Measurements from ENCODE around the gene GMCL1. TPM values are rescaled to one million over a fixed set of nuclear protein-coding genes. Genes with fewer than 3 reads are reported as not detected.

Gene GMCL1, protein sequence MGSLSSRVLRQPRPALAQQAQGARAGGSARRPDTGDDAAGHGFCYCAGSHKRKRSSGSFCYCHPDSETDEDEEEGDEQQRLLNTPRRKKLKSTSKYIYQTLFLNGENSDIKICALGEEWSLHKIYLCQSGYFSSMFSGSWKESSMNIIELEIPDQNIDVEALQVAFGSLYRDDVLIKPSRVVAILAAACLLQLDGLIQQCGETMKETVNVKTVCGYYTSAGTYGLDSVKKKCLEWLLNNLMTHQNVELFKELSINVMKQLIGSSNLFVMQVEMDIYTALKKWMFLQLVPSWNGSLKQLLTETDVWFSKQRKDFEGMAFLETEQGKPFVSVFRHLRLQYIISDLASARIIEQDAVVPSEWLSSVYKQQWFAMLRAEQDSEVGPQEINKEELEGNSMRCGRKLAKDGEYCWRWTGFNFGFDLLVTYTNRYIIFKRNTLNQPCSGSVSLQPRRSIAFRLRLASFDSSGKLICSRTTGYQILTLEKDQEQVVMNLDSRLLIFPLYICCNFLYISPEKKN
- 10 to 100 TPM; 13.6 to 34.0 (median 17.7) TPM for polyA plus RNA-seq
- long read RNA-seq, donor 1: 0 reads
- long read RNA-seq, donor 2, full-length matches to known transcripts: 7 of 7 reads
- long read RNA-seq, donor 2, partial matches to known transcripts: 0 of 7 reads
- long read RNA-seq, donor 2, other reads (novel, unspliced or antisense): 0 of 7 reads
- long read RNA-seq, donor 3, full-length matches to known transcripts: 2 of 12 reads
- long read RNA-seq, donor 3, partial matches to known transcripts: 10 of 12 reads
- long read RNA-seq, donor 3, other reads (novel, unspliced or antisense): 0 of 12 reads
- long read RNA-seq, donor 4: 0 reads
- long read RNA-seq, donor 5, full-length matches to known transcripts: 2 of 2 reads
- long read RNA-seq, donor 5, partial matches to known transcripts: 0 of 2 reads
- long read RNA-seq, donor 5, other reads (novel, unspliced or antisense): 0 of 2 reads
- long read RNA-seq, donor 6, full-length matches to known transcripts: 6 of 6 reads
- long read RNA-seq, donor 6, partial matches to known transcripts: 0 of 6 reads
- long read RNA-seq, donor 6, other reads (novel, unspliced or antisense): 0 of 6 reads
- long read RNA-seq, donor 7: 0 reads
- long read RNA-seq, donor 8: 0 reads
- long read RNA-seq, donor 9, full-length matches to known transcripts: 3 of 3 reads
- long read RNA-seq, donor 9, partial matches to known transcripts: 0 of 3 reads
- long read RNA-seq, donor 9, other reads (novel, unspliced or antisense): 0 of 3 reads
- long read RNA-seq, donor 10, full-length matches to known transcripts: 6 of 6 reads
- long read RNA-seq, donor 10, partial matches to known transcripts: 0 of 6 reads
- long read RNA-seq, donor 10, other reads (novel, unspliced or antisense): 0 of 6 reads

DNA sequence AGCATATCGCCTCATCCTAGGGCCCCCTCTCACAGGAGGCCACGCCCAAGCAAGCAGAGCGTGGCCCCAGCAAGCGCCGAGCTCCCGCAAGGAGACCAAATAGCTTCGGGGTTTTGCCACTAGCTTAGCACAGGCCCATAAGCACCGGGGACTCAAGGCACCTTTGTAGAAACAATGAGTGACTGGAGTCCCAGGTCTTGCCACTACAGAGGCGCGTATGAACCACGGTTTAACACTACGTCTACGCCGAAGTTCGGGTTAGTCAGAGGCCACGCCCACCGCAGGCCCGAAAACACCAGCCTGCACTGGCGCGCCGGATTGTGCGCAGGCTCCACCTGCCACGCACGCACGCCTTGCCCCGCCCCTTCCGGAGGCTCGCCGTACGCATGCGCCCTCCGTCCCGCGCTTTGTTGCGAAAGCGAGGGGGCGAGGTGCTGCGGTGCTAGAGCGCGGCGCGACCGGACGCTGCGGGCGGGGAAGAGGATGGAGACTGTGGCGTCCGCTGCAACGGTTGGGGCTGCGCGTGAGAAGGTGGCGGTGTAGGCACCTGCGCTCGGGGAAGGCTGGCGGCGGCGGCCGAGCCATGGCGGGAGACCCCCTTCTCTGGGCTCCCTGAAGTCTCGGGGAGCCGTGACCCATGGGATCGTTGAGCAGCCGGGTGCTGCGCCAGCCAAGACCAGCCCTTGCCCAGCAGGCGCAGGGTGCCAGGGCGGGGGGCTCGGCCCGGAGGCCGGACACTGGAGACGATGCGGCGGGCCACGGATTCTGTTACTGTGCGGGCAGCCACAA is at the start of gene GMCL1:
Gene GMCL1 (plus strand): TSS at position 405 of the 789 bp plus-strand sequence. CDS start 233 bp downstream, at position 638.
- Histone ChIP-seq H3K9me3 (ENCODE audit: control insufficient read depth in 2 of 2, insufficient read depth in 1 of 2, low read depth in 1 of 2, low read length in 1 of 2) (no peaks in the 10 kb centered on the region), H3K4me3 (ENCODE audit: low read depth in 1 of 3, low read length in 3 of 3) (peak within 1 kb of the TSS; percentile 71 to 93 (median 93)), H3K4me1 (ENCODE audit: control insufficient read depth in 3 of 3, insufficient read depth in 2 of 3, low read depth in 1 of 3, low read length in 2 of 3) (peaks cover 3 to 9% (median 5%) of the 10 kb centered on the region in 3 donors), H3K36me3 (ENCODE audit: control insufficient read depth in 3 of 3, insufficient read depth in 2 of 3, low read depth in 1 of 3, low read length in 3 of 3) (peaks cover 0 to 16% (median 0%) of the 10 kb centered on the region in 3 donors), H3K27me3 (ENCODE audit: control insufficient read depth in 3 of 3, insufficient read depth in 3 of 3, low read length in 3 of 3) (no peaks in the 10 kb centered on the region), H3K27ac (ENCODE audit: low read depth in 1 of 3, low read length in 2 of 3) (peak within 1 kb of the TSS; percentile 90 to 98 (median 92))
- 0 to 1% (median 0%) methylated on average over 73 to 74 of the region's 74 CpGs for WGBS, 3 donors
- no peak for FAIRE-seq
- DNase-seq: peak; percentile 97 to 99

DNA sequence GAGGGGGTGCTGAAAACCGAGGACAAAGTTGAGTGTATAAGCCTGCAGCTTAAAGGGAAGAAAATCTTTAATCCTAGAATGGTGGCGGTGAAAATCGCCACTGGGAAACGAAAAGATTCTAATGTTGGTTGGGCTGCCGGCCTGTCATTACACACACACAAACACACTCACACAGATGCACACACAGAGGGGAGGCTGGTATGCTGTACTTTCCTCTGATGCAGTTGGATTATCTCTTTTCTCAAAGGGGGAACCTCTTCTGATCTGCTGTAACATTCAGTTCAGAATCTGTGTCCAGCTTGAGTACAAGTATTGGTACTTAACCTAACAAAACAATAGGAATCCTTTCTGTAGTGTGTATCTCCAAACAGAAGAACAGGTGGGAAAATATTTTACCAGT is 48.5 kb upstream of the GMCL1 start:
- 16 to 49% (median 26%) methylated on average over 5 of the region's 5 CpGs for WGBS, 3 donors
- Histone ChIP-seq H3K27me3 (ENCODE audit: control insufficient read depth in 3 of 3, insufficient read depth in 3 of 3, low read length in 3 of 3) (no peaks in the 10 kb centered on the region), H3K36me3 (ENCODE audit: control insufficient read depth in 3 of 3, insufficient read depth in 2 of 3, low read depth in 1 of 3, low read length in 3 of 3) (peaks cover 0 to 27% (median 2%) of the 10 kb centered on the region in 3 donors), H3K4me1 (ENCODE audit: control insufficient read depth in 3 of 3, insufficient read depth in 2 of 3, low read depth in 1 of 3, low read length in 2 of 3) (peaks cover 0 to 67% (median 9%) of the 10 kb centered on the region in 3 donors), H3K27ac (ENCODE audit: low read depth in 1 of 3, low read length in 2 of 3) (peak overlapping the region; percentile 87 to 95 (median 92)), H3K9me3 (ENCODE audit: control insufficient read depth in 2 of 2, insufficient read depth in 1 of 2, low read depth in 1 of 2, low read length in 1 of 2) (peaks cover 0 to 10% of the 10 kb centered on the region in 2 donors), H3K4me3 (ENCODE audit: low read depth in 1 of 3, low read length in 3 of 3) (no peak overlapping the region)
- no peak for FAIRE-seq
- DNase-seq: no peak

DNA sequence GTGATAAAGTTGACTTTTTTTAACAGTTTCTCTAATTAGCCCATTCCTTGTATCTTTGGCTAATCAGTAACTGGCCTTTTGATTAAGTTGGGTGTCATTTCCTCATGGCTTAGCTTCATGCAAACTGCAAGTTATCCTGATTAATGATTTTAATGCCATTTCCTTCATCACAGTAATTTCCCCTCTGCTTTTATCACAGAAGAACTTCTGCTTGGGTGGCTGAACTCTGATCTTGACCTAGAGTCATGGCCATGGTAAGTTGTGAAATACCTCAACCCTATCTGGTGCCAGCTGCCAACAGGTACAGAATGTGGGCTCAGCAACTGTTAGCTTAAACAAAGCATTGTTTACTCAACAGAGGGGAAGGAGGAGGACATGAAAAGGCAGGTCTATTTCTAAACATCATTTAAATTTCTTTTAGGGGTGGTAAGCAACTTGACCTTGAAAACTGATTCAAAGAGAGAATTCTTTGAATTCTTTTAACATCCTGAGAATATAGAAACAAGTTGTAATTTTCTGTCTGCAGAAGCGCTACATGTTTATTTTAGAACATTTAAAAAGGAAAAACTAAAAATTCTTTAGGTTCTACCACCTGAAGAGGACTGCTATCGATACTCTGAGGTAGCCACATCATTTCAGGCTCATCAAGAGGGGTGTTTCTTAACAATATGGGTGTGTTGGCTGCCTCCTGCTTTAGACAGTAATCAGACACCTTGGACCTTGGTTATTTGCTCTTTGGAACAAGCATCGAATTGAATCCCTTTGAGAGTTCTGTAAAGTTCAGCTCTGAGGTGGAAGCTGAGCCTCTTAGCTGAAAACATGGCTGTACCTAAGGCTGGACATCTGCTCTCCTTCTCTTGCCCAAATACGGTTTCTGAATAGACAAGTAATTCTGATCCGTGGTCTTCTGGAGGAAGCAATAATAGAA is 47.9 kb upstream of the GMCL1 start:
- DNase-seq: peak; percentile 91 to 95
- H3K4me1 ChIP-seq (ENCODE audit: control insufficient read depth in 3 of 3, insufficient read depth in 2 of 3, low read depth in 1 of 3, low read length in 2 of 3): peaks cover 0 to 72% (median 6%) of the 10 kb centered on the region in 3 donors
- H3K9me3 ChIP-seq (ENCODE audit: control insufficient read depth in 2 of 2, insufficient read depth in 1 of 2, low read depth in 1 of 2, low read length in 1 of 2): peaks cover 0 to 4% of the 10 kb centered on the region in 2 donors
- H3K4me3 ChIP-seq (ENCODE audit: low read depth in 1 of 3, low read length in 3 of 3): no peak overlapping the region
- peak overlapping the region; percentile 79 to 92 (median 87) for H3K27ac ChIP-seq (ENCODE audit: low read depth in 1 of 3, low read length in 2 of 3)
- WGBS, 3 donors: 14 to 47% (median 29%) methylated on average over 5 of the region's 5 CpGs
- H3K27me3 ChIP-seq (ENCODE audit: control insufficient read depth in 3 of 3, insufficient read depth in 3 of 3, low read length in 3 of 3): no peaks in the 10 kb centered on the region
- peaks cover 0 to 27% (median 2%) of the 10 kb centered on the region in 3 donors for H3K36me3 ChIP-seq (ENCODE audit: control insufficient read depth in 3 of 3, insufficient read depth in 2 of 3, low read depth in 1 of 3, low read length in 3 of 3)
- FAIRE-seq: peak; percentile 5

DNA sequence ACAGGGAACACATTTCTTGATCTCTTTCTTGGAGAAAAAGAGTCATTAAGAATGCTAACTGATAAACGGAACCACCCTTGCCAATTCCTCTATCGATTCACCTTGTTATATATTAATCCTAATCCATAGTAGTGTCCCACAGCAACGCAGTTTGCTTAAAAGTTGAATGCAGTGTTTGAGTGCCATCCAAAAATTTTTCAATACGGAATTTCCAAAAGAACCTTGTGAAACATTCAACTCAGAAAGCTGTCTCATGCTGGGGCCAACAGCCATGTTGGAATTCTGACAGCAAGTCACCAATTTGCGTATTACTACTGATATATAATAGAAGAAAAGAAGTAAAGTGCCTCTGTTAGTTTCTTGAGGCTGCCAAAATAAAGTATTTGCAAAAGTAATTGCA is 45.2 kb upstream of the GMCL1 start:
- peaks cover 3 to 34% (median 8%) of the 10 kb centered on the region in 3 donors for H3K36me3 ChIP-seq (ENCODE audit: control insufficient read depth in 3 of 3, insufficient read depth in 2 of 3, low read depth in 1 of 3, low read length in 3 of 3)
- FAIRE-seq (no peak), DNase-seq (no peak)
- WGBS, 3 donors: 27 to 73% (median 52%) methylated on average over 5 of the region's 5 CpGs
- H3K4me1 ChIP-seq (ENCODE audit: control insufficient read depth in 3 of 3, insufficient read depth in 2 of 3, low read depth in 1 of 3, low read length in 2 of 3): peaks cover under 1 to 57% (median 3%) of the 10 kb centered on the region in 3 donors
- peak overlapping the region in 1 of 3 donors; percentile 6 for H3K27ac ChIP-seq (ENCODE audit: low read depth in 1 of 3, low read length in 2 of 3)
- no peaks in the 10 kb centered on the region for H3K27me3 ChIP-seq (ENCODE audit: control insufficient read depth in 3 of 3, insufficient read depth in 3 of 3, low read length in 3 of 3)
- H3K4me3 ChIP-seq (ENCODE audit: low read depth in 1 of 3, low read length in 3 of 3): no peak overlapping the region
- H3K9me3 ChIP-seq (ENCODE audit: control insufficient read depth in 2 of 2, insufficient read depth in 1 of 2, low read depth in 1 of 2, low read length in 1 of 2): no peaks in the 10 kb centered on the region

DNA sequence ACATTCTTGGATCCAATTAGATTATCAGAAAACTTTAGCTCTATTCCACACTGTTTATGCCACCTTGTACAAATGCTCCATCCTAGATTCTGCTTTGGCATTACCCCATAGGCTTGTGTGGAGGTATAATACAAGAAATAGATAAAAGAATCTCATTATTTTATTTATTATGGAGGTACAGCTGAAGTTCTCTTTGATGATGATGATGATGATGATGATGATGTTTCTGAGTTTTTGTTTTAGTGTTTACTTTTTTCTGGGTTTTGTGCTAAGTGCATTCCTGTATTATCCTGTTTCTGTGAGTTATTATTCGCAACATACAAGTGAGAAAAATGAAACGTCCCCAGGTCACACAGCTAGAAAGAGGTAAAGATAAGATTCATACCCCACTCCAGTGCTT is 44.1 kb upstream of the GMCL1 start:
- Histone ChIP-seq H3K27me3 (ENCODE audit: control insufficient read depth in 3 of 3, insufficient read depth in 3 of 3, low read length in 3 of 3) (no peaks in the 10 kb centered on the region), H3K9me3 (ENCODE audit: control insufficient read depth in 2 of 2, insufficient read depth in 1 of 2, low read depth in 1 of 2, low read length in 1 of 2) (no peaks in the 10 kb centered on the region), H3K27ac (ENCODE audit: low read depth in 1 of 3, low read length in 2 of 3) (peak overlapping the region in 1 of 3 donors; percentile 20), H3K36me3 (ENCODE audit: control insufficient read depth in 3 of 3, insufficient read depth in 2 of 3, low read depth in 1 of 3, low read length in 3 of 3) (peaks cover 6 to 40% (median 14%) of the 10 kb centered on the region in 3 donors), H3K4me1 (ENCODE audit: control insufficient read depth in 3 of 3, insufficient read depth in 2 of 3, low read depth in 1 of 3, low read length in 2 of 3) (peaks cover 4 to 57% (median 5%) of the 10 kb centered on the region in 3 donors), H3K4me3 (ENCODE audit: low read depth in 1 of 3, low read length in 3 of 3) (no peak overlapping the region)
- 91 to 98% (median 94%) methylated on average over 2 of the region's 2 CpGs for WGBS, 3 donors
- no peak for DNase-seq
- no peak for FAIRE-seq

DNA sequence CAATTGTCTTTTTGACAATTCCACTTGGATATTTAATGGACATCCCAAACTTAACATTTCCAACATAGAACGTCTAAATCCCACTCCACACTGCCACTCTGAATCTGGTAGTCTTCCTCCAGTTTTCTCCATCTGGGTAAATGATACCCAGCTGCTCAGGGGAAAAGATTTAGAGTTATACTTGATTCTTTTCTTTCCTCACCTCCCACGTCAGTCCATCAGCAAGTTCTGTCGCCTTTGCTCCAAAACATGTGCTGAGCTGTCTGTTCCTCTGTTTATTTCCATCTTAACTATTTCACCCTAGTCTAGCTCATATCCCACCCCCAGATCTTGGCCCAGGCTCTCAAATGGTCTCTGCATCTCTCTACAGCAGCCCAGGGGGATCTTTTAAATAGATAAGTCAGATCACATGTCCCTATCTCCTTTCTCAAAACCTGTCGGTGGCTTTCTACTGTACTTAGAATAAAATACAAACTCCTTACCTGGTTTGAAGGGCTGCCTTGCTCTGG is 43.4 kb upstream of the GMCL1 start:
- no peak overlapping the region for H3K4me3 ChIP-seq (ENCODE audit: low read depth in 1 of 3, low read length in 3 of 3)
- FAIRE-seq: no peak
- peak overlapping the region in 1 of 3 donors; percentile 27 for H3K27ac ChIP-seq (ENCODE audit: low read depth in 1 of 3, low read length in 2 of 3)
- no peaks in the 10 kb centered on the region for H3K27me3 ChIP-seq (ENCODE audit: control insufficient read depth in 3 of 3, insufficient read depth in 3 of 3, low read length in 3 of 3)
- WGBS, 3 donors: 85 to 89% (median 86%) methylated on average over 4 of the region's 4 CpGs
- H3K36me3 ChIP-seq (ENCODE audit: control insufficient read depth in 3 of 3, insufficient read depth in 2 of 3, low read depth in 1 of 3, low read length in 3 of 3): peaks cover 6 to 40% (median 17%) of the 10 kb centered on the region in 3 donors
- DNase-seq: no peak
- peaks cover 4 to 56% (median 5%) of the 10 kb centered on the region in 3 donors for H3K4me1 ChIP-seq (ENCODE audit: control insufficient read depth in 3 of 3, insufficient read depth in 2 of 3, low read depth in 1 of 3, low read length in 2 of 3)
- no peaks in the 10 kb centered on the region for H3K9me3 ChIP-seq (ENCODE audit: control insufficient read depth in 2 of 2, insufficient read depth in 1 of 2, low read depth in 1 of 2, low read length in 1 of 2)
